HG03354 (cell line): Measurements from ENCODE around the gene C1orf116.
A peak's percentile ranks its signal among the peaks of the same experiment; 100 is the strongest.

Experiments
- ATAC-seq: cut with Tn5 transposase; IDR thresholded peaks from one replicate; pipeline ENCODE4 v1.9.1; 2021; ENCODE audit warnings: mild to moderate bottlenecking; ENCODE audit not compliant: unreplicated experiment, poor library complexity, severe bottlenecking

C1orf116 gene

DNA sequence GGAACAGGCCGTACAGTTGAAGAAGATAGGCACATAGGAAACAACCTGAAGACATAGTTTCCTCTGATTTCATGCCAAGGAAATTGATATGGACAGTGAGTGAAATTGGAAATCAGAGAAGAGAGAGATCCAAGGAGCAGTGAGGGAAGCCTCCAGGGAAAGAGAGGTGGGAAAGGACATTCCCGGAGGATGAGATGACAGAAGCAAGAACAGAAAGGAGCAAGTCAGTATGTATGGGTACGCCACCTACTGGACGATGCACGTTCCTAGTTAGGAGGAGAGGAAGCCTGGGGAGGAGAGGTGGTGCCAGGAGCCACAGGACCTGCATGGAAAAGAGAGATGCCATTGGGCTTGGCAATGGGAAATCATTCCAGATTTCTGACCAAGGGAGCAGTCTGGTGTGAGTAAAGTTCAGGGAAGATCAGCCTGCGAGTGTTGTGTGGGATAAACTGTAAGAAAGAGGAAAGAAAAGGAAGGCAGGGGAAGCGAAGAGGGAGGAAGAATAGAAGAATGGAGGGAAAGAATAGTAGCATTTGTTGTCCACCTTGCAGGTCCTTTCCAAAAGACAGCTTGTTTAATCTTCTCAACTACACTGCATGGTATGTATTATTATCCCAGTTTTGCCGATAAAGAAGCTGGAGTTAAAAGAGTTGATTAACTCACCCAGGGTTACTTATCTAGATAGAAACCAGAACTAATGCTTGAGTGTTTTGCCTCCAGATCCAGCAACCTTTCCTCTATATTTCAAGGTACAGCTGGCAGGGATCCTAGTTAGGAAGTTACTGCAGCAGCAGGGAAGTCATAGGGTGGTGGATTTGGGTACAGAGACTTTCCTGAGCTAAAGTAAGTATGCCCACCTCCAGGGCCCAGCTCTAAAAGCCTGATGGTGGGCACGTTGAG is 27.4 kb downstream of the C1orf116 start:
- ATAC-seq, result peak; percentile 54

DNA sequence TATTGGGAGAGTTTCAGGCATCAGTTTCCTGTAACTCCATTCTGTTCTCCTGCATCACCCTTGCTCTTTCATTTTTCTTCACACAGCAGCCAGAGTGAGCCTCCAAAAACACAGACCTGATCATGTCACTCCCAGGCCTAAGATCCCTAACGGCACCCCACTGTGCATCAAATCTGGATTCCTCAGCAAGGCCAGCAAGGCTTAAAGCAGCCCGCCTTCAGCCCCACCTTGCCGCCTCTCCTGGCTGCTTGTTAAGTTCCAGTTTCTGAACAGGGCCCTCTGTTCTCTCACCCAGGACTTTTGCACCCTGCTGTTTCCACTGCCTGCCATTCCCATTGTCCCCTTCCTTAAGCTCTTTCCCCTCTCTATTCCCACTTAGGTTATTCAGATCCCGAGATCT is 29.3 kb downstream of the C1orf116 start:
- ATAC-seq, result no peak

DNA sequence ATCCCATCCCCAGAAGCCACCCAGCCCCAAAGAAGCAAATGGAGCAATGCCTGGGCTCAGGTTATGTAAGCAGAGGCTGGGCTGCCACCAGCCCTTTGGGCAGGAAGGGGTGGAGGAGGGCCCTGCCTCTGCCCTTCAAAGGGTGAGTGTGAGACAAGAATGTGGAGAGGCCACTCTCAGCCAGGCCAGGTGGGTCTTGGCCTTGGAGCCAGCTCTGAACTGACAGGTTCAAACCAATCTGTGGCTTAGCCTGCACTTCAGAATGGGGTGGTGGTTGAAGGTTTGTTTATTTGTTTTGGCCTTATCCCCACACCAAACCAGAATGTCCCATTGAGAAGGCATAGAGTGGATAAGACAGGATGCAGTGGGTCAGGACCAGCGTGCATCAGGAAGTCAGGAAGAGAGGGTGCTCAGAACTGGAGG is 29.8 kb downstream of the C1orf116 start:
- ATAC-seq, result no peak

DNA sequence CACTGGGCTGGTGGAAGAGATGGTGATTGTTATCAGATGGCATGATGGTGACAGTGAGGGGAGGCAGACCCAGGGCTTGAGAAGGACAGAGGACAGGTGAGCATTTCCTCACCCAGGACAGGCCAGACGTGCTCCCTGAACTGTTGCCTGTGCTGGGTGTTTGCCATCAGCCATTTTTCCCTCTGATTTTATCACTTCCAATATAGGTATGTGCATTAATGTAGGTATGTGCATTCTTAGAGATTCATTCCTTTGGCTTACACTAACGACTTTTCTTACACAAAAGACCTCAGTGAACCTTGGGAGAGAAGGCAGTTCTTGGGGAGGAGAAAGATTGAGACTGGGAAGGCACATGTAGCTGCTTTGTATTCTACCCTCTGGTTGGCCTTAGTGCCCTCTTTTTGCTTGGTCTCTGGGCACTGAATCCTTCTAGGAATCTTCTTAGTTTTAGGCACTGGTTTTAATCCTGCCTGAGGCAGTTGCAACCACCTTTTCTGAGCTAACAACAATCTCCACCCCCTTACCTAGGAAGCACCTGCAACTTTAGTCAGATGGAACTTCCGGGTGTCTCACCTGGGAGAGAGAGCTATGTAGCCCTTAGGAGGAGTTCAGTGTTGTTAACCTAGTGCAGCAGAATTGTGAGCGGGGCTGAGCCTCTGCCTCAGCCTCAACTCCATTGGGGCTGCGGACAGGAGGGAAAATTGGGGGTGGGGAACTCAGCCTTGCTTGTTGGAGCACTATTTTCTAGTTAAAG is 30.9 kb downstream of the C1orf116 start:
- no peak for ATAC-seq

DNA sequence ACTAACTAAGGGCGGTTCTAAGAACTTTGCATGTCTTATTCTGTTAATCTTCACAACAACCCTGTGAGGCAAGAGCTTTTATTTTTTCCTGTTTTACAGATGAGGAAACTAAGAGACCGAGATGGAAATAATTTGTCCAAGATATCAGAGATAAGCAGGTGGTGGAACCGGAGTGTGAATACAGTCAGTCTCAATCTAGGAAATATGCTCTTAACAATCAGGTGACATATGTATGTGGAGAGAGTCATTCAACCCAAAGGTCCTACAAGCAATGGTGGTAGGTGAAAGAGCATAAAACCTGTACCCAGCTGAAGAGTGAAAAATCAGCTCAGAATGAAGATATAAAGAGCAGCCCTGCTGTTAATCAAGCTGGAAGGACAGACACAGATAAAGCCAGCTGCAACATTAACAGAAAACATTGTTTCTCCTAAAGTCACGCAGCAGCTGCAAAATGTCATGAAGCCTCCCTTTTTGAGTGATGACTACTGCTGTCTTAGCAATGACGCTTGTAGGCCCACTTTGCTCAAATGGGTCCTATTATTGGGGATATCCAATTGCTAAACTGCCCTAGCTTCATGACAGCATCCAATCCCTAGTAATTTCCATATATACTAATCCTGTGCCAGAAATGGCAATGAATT is 31.8 kb downstream of the C1orf116 start:
- no peak for ATAC-seq

DNA sequence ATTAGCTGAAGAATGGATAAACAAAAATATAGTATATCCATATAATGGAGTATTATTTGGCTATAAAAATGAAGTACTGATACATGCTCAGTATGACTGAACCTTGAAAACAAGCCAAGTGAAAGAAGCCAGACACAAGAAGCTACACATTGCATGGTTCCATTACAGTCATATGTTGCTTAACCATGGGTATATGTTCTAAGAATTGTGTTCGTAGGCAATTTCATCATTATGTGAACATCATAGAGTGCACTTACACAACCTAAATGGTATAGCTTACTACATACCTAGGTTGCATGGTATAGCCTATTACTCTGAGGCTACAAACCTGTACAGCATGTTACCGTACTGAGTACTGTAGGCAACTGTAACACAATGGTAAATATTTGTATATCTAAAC is 33.7 kb downstream of the C1orf116 start:
- no peak for ATAC-seq

DNA sequence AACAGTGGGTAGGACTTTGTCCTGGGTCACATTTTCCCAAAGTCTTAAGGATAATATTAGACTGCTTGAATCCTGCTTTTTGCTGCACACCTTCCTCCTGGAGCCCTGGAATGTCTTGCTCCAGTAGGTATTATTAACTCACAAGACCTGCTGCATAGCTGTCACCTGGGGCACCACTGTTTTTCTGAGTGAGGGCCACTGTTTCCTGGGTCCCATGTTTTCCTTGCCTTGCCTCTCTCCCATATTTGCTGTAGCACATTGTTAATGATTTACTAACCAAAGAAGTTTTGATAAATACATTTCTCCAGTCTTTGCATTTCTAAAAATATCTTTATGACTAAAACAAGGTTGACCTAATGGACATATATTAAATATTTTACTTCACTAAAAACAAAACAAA is 39.8 kb downstream of the C1orf116 start:
- no peak for ATAC-seq

DNA sequence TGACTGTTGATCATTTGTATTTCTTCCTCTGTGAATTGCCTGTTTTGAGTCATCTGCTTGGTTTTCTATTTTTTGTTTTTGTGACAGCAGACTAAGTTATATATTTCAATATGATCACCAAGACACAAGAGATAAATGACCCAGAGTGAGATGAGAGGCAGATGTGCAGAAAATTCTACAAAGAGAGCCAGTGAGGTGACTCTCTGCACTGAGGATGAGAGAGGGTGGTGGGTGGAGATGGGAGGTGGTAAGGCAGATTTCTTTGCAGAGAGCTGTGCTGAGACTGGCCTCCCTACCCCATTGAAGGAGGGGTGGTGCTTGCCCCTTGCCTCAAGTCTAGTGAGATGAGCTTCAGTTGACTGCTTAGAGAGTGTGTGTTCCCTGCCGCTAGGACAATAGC is 44.7 kb downstream of the C1orf116 start:
- no peak for ATAC-seq

DNA sequence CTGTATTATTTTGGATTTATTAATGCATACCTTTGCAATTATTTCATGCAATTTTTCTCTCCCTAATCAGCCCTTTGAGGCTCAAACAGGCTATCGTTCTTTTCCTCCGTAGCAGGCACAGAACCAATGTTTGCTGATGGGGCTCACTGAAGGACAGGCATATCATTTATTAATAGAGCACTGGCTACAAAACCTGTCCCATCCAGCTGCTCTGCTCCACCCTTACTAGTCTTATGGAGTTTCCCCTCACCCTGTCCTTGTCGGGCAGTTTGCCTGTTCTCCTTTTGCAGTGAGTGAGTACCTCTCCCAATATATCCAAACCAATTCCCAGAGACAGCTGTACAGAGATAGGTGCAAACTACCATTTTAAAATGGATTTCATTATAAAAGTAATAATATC is 45.7 kb downstream of the C1orf116 start:
- ATAC-seq, result no peak

DNA sequence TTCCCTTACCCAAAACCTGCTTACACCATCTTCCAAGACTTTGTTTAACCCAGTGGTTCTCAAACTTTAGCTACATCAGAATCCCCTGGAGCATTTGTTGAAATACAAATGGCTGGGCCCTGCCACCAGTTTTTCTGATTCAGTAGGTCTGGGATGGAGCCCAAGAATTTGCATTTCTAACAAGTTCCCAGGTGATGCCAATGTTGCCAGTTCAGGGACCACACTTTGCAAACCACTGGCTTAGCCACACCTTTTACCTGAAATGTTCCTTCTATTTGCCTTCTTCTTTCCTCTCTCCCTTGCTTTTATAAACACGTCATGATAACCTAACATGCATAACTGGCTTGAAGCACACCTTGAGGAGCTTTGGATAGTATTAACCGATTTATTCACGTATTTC is 46.2 kb downstream of the C1orf116 start:
- ATAC-seq, result no peak

DNA sequence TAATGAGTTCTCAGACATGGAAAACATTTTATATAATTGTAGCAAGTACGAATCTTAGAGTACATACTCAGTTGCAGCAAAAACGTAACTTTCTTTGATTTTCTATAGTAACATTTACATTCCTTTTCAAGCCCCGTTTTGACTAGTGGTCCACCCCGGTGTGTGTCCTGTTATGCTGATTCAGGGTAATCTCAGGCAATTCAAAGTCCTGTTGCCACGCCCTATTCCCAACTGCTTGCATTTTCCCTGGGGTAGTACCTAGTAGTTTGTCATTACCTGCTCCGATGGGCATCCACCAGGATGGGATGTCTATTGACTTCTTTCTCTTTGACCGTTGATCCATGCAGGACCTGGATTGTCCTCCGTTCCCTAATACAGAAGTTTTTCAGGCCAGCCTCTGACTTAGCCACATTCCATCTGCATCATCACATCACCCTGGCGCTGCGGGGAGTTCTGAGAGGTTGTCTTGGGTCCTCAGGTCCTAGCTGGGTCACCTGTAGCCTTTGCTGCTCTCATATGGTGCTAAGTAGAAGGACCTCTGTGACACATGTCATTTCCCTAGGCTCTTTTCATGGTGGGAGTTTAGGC is 47.3 kb downstream of the C1orf116 start:
- ATAC-seq, result no peak

DNA sequence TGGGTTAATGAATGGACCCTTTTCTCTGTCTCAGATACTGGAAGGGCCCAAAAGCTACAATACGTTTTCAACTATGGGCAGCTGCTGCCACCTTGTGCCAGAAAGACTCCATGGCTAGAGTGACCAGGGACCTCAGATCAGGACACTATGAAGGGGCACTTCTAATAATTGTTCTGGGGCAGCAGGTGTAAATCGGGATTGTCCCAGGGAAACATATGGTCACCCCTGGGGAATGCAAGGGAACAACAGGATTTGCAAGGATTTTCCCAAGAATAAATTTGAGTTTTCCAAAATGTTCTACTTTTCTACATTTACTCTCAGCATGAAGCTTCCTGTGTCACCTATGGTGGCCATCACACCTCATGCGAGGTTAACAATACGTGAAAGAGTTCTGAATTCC is 50.3 kb downstream of the C1orf116 start:
- ATAC-seq, result no peak

DNA sequence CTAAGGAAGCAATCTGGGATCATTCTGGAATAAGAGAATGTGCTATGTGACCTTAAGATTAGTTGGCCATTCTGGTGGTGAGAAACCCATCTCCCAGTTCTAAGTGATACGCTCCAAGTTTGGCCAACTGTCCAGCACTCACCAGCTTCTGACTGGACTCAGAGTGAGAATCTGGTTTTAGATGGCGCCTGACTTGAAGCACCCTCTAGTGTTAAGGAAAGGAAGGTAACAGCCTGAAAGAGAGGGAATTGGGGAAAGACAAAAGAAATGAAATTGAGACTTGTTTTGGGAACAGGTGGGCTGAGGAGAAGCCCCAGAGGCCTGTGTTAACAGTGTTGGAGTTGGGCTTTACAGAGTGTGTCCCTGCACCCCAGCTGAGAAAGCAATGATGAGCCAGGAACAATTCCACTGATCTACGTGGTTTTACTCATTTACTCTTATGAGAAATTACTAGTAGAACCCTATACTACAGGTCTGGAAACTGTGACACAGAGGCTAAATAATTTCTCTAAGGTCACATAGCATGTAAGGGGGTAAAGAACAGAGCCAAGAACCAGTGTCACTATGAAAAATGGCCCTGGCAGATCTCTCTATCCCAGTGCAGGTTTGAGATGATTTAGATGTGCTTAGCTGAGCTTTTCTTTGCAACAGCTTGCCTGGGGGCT is 53.0 kb downstream of the C1orf116 start:
- ATAC-seq, result no peak

DNA sequence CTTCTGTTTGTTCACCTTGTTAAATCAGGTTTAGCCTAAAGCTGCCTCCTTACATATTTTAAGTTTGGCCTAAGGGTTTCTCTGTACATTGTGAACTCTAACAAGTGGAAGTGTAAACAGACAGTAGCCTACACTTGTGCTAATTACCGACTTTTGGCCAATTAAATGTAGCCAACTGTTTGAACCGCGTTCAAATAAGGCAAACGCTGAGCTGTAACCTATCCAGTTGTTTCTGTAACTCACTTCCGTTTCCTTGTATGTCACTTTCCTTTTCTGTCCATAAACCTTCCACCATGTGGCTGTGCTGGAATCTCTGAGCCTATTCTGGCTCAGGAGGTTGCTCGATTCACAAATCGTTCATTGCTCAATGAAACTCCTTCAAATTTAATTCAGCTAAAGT is 54.3 kb downstream of the C1orf116 start:
- no peak for ATAC-seq

DNA sequence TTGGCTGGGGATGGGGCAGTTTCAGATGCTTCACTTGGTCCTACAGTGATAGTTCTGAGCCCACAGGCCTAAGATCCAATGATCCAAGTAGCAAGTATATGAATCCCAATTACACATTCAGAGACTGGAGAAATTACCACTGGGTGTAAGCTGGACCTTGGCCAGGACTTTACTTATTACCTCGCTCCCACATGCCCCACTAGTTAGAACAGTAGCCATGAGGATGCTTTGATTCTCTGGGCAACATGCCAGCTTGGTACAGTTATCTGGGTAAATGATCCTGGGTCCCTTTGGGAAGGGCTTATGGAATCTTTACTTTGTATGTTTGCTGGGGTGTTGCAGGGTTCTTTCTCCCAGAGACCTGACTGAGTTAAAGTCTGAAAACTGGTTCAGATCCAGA is 57.2 kb downstream of the C1orf116 start:
- no peak for ATAC-seq

DNA sequence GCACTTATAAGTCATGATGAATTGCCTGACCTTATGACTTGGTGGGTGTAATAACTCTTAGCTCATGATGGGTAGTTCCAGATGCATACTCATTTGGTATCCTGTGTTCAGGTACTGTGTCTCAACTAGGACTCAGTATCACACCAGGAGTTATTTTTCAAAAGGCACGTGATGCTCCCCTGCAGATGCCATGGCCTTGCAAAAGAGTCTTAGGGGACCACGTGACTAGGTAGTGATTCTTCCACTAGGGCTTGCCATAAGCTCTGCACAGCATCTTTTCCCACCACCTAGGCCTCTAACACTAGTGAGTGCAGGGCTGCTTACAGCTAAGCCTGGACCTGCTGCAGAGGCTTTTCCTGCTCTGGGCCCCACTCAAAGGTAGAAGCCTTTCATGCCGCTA is 58.4 kb downstream of the C1orf116 start:
- no peak for ATAC-seq

DNA sequence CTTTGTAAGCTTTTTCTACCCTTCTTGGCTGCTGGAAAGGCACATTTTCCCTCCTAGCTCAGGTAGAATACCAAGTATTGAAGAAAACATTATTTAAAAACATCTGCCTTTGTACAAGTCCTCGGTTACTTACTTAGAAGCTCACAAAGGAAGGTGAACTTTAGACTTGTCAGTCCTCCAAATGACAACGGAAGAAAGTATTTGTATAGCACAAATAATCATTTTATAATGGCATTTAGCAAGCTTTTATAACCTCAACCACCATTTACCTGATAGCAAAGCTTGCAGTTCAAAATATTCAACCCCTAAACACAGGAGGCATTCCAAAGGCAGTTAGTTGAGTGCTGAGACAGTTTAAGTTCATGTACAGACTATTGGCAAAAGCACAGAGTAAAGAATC is 59.8 kb downstream of the C1orf116 start:
- no peak for ATAC-seq

DNA sequence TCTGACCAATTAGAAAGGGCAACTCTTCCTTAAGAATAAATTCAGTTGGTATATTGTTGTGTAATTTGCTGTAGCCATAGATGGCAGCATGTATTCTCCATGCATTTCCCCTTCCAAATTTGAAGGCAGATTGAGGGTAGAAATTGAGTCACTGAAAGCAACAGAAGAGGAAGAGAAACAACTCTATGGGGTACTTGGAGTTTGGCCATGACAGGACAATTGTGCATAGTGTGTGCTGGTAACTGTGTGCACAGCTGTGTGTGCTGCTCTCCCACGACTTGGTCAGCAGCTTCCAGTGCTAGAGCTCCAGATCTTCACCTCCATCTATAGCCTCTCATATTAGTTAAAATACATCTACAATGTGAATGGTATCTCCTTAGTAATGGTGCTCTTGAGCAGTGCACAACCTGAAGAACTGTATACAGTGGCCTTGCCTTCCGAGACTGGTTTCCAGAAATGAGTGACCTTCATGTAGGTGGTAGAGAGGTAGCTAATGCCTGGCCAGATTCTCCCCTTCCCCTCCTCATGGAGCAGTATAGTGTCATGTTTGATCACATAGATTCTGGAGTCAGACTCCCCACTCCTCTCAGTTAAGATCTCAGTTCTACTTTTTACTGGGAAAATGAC is 61.4 kb downstream of the C1orf116 start:
- ATAC-seq, result peak; percentile 65

DNA sequence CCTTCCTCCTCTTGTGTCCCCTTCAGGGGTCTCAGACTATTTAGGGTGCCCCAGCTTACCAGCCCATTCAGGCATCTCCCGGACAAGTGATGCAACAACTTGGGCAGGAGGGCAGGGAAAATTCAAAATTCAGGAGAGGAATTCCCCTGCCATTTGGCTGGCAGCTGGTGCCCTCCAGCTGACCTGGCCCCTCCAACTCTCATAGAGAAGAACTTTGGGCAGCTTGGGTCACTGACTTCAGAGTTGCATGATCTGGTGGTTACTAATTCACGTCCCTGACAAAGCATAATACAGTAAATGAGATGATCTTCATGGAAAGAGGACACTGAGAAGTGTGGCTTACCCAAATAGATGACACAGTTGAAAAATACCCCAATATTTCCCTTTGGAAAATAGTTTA is 62.1 kb downstream of the C1orf116 start, which contains the start of gene FCAMR:
Gene FCAMR (minus strand): TSS at position 15 of the 400 bp plus-strand sequence. CDS start 335 bp downstream, outside the sequence.
- no peak for ATAC-seq
